Activated CD4-positive, alpha-beta T cell treated with anti-CD3 and anti-CD28 coated beads, Interleukin-2, amount 50 U/mL, for 48 hours (primary cell): ENCODE data around the gene SEC14L5.

Experiments used
- DNase-seq, 2 experiments: peaks; one replicate each; pipeline ENCODE4 v3.0.0-alpha.2; 2020

Gene SEC14L5

GRCh38 chr16:5016967-5017677, 59.0 kb downstream of the SEC14L5 start:
- DNase-seq, result no peak

DNA sequence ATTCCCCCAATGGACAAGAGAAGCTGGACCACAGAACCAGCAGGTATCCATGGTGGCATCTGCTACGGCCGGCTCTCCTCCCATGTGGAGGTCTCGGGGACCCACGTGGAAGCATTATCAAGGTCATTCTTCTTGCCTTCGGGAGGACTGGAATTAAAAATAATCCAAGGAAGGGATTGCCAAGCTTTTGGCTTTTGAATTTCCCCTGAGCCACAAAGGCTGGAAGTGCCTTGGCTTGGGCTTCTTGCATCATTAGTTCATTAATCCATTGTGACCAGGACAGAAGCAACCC, 59.5 kb downstream of the SEC14L5 start:
- no peak for DNase-seq

DNA sequence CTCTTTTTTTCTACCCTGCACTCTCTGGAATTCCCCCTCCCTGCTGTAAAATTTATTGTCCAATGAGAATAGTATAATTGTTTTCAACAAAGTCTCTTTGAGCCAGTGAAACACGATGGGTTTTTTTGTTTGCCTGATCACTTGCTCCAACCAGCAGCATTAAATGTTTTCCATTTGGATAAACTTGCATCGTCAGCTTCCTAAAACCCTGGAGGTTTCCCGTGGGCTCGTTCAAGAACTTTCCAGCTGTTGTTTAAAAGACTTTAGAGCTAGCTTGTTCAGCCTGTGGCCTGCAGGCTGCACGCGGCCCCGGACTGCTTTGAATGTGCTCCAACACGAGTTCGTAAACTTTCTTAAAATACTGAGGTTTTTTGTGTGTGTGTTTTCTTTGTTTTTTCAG, 60.7 kb downstream of the SEC14L5 start:
- no peak for DNase-seq

GRCh38 chr16:5019775-5020174, 61.6 kb downstream of the SEC14L5 start:
- no peak for DNase-seq

GRCh38 chr16:5020551-5020950, 62.4 kb downstream of the SEC14L5 start:
- DNase-seq, result no peak

DNA sequence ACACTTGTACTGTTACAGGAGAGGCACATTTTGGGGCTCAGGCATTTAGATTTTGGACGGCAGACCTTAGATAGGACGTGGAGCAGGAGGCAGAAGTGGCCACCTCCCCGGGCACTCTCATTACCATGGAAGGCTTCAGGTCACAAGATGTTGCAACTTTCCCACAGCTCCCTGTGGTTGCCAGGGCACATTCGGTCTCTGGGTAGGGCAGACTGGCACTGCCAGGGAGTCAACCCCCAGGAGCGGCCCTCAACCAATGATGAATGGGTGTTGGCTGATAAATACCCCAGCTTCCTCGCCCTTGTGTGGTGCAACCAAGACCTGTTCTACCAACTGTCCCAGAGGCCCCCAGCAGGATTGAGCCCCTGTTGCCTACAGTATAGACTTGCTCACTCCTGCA, 64.4 kb downstream of the SEC14L5 start:
- no peak for DNase-seq

GRCh38 chr16:5024632-5025031, 66.5 kb downstream of the SEC14L5 start:
- no peak for DNase-seq

DNA sequence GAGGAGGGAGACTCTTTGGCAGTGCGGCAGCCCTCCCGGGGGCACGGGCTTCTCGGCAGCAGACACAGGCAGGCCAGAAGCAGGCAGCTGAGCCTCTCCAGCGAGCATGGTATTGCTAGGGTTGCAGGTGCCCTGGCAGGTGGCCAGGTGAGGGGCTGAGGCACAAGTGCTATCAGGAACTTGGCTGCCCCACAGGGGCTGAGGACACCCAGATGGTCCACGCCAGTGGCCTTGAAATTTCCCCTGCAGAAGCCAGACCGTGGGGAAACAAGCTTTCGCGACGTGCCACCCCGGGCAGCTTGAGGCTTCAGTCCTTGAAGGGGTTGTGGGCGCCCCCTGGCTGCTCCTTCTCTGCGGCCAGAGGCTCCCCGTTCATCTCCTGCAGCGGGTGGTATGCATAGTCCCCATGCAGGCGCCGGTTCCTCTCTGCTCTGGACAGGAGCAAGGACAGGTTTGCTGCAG, 67.1 kb downstream of the SEC14L5 start:
- no peak for DNase-seq

- DNase-seq, result no peak
Measured at GRCh38 chr16:5026664-5027063, 68.5 kb downstream of the SEC14L5 start.

- no peak for DNase-seq
Measured at GRCh38 chr16:5027086-5027485, 69.0 kb downstream of the SEC14L5 start.

- DNase-seq, result no peak
Measured at GRCh38 chr16:5027575-5028235, 69.6 kb downstream of the SEC14L5 start.

DNA sequence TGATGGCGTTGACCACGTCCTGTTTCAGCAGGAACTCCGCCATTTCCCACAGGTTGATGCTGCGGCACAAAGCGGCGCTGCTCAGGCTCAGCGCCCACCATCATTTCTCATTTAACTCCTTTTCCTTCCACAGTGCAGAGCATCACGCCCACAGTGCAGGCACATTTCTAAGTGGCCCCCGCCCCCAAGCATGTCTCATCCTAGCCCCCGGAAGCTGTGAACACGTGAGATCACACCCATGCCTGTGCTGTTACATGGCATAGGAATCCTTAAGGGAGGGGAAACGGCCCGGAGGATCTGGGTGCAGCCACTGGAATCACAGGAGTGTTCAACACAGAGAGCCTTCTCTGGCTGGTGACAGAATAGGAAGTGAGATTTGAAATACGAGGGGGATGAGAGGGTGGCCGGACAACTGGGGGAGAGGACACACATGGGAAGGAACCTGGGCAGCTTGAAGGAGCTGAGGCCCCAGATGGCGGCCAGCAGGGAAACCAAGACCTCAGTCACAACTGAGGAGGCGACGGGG, 70.9 kb downstream of the SEC14L5 start:
- no peak for DNase-seq

- DNase-seq, result no peak
Measured at GRCh38 chr16:5030251-5030870, 72.2 kb downstream of the SEC14L5 start.

- no peak for DNase-seq
Measured at GRCh38 chr16:5031601-5032000, 73.5 kb downstream of the SEC14L5 start.

DNA sequence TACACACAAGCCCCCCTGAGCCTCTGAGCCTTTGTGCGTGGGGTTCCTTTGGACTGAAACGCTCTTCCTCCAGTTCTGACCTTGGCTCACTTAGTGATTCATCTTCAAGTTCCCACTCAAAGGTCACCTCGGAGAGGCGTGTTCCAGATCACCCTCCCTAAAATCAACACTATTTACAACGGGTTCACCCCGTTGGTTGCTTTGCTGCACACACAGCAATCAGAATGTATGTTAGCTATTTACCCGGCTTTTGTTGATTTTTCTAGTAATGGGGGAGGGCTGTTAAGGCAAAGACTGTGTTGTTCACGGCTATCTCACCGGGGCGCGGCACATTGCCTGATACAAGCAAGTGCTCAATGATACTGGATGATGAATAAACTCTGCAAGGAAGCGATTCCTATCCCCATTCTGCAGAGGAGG, 74.6 kb downstream of the SEC14L5 start:
- no peak for DNase-seq

- DNase-seq, result peak; percentile 83 to 87
Measured at GRCh38 chr16:5033256-5034166, 75.4 kb downstream of the SEC14L5 start, which contains the start of gene NAGPA. TSS of gene NAGPA (minus strand) at chr16:5033935. CDS start at chr16:5033914, 21 bp downstream.

DNA sequence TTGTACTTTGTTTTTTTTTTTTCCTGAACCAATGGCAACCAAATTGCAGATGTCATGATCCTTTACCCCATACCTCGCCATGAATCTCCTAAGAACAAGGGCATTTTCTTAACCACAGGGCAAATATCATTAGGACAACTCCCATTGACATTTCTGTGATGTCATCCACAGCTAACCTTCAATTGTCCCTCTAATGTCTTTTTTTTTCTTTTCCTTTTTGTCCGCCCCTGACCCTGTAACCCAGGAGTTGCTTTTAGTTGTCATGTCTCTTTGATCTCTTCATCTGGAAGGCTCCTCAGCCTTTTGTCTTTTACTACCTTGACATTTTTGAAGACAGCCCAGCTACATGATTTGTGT, 76.0 kb downstream of the SEC14L5 start:
- DNase-seq, result no peak

DNA sequence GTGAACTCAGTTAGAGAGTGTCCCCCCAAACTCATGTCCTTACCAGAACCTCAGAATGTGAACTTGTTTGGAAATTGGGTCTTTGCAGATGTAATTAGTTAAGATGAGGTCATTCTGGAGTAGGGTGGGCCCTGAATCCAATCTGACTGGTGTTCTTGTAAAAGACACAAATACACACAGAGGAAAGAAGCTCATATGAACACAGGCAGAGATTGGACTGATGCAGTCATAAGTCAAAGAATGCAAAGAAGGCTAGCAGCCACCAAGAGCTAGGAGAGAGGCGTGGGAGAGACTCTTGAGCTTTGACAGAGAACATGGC, 77.7 kb downstream of the SEC14L5 start:
- DNase-seq, result no peak

DNA sequence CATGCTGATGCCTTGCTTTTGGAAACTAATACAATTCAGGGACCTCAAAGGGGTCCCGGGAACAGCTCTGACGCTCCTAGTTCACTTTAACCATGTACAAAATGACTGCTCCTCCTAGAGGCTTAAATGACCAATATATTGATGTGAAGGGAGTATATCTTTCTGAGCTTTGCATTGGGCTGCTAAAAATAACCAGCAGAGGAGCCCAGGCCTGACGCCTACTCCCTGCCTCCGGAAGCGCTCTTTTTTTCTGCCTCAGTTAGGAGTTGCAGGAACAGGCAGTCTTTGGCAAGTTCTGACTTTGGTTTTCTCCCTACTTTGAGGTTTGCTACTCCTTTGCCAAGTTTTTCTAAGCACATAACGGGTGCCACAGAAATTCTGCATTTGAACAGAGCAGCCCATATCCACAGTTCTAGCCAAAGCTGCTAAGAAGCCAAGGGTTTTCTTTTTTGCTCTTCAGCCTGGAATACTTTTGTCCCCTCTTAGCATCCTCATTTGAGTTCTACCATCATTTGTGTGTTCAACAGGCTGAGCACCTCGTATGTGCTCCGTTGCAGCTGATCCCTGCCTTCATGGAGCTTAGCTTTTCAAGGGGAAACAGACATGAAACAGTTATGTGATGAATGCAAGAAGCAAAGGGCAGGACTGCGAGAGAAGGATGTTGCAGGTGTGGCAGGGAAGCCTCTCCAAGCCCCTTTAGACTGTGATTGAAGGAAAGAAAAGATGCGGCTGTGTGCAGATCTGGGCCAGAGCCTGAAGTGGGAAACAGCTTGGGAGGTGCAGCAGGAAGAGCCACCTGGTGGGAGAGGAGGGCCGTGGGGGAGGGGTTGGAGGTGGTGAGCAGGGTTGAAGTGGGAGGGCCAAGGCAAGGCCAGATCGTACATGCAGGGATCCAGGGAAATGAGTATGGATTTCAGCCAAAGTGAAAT, 78.4 kb downstream of the SEC14L5 start:
- DNase-seq, result no peak

GRCh38 chr16:5040451-5040850, 82.3 kb downstream of the SEC14L5 start:
- no peak for DNase-seq

GRCh38 chr16:5041600-5042133, 83.5 kb downstream of the SEC14L5 start:
- no peak for DNase-seq
